ENCODE results near the gene AMDHD1. TPM values are rescaled to one million over a fixed set of nuclear protein-coding genes. Genes with fewer than 3 reads are reported as not detected.
A peak's percentile ranks its signal among the peaks of the same experiment; 100 is the strongest.

AMDHD1 gene
- total RNA-seq, 1 donor from 2014 or later = 0.42 TPM

DNA sequence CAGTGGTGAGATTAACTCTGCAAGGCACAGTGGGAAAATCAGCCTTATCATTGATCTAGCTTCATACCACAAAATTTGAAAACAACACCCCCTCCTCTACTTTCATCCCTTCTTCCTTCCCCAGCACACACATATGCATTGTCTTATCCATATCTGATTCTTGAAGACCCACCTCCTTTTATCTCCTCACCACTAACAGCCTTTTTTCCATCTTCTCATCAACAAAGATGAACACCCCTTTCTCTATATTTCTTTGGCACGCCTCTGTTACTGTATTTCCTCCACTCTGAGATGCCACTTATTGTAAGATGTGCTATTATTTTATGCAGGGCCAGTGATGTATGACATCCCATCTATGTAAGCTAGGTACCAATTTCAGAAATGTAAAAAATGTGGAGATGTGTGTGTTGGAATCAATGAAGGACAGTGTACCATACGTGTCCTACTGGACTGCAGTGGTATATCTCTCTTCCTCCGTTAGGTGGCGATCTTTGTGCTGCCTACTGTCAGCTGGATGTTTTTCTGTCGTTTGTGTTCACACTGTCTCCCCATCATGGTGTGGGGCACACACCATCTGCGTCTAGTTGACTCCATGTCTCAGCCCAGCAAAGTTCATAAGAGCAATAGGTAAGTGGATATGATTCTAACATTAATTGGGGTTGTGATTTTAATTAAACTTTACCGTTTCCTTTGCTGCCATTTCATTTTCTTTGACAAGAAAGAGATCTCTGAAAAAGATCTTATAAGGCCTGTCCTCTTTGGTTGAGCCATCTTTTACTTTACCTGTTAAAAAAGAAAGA is 24.7 kb upstream of the AMDHD1 start:
- Mint-ChIP-seq H3K4me1 (ENCODE audit: low read depth) (peaks cover 3% of the 10 kb centered on the region), H3K27me3 (ENCODE audit: low read depth) (peaks cover 10% of the 10 kb centered on the region), H3K27ac (ENCODE audit: unreplicated experiment) (no peak overlapping the region), H3K9me3 (ENCODE audit: low read depth) (peaks cover 5% of the 10 kb centered on the region), H3K4me3 (ENCODE audit: unreplicated experiment) (no peak overlapping the region), H3K36me3 (ENCODE audit: low read depth) (no peaks in the 10 kb centered on the region)
- TF ChIP-seq, protein P1, sequence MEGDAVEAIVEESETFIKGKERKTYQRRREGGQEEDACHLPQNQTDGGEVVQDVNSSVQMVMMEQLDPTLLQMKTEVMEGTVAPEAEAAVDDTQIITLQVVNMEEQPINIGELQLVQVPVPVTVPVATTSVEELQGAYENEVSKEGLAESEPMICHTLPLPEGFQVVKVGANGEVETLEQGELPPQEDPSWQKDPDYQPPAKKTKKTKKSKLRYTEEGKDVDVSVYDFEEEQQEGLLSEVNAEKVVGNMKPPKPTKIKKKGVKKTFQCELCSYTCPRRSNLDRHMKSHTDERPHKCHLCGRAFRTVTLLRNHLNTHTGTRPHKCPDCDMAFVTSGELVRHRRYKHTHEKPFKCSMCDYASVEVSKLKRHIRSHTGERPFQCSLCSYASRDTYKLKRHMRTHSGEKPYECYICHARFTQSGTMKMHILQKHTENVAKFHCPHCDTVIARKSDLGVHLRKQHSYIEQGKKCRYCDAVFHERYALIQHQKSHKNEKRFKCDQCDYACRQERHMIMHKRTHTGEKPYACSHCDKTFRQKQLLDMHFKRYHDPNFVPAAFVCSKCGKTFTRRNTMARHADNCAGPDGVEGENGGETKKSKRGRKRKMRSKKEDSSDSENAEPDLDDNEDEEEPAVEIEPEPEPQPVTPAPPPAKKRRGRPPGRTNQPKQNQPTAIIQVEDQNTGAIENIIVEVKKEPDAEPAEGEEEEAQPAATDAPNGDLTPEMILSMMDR (IDR thresholded peaks at IDR 0.05) = peak; percentile 85
- no peak for DNase-seq (ENCODE audit: low spot score)

DNA sequence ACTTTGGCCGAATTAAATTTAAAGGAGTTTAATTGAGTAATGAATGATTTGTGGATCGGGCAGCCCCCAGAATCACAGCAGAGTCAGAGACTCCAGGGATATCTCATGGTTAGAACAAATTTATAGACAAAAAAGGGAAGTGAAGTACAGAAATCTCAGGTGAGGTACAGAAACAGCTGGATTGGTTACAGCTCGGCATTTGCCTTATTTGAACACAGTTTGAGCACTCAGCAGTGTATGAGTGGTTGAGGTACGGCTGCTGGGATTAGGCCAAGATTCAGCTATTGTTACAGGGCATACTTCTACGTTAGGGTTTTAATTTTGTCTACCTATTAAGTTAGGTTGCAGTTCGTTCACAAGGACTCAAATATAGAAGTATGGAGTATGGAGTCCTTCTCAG is 24.0 kb upstream of the AMDHD1 start:
- DNase-seq (ENCODE audit: low spot score) = no peak
- Mint-ChIP-seq H3K9me3 (ENCODE audit: low read depth) (peaks cover 5% of the 10 kb centered on the region), H3K27me3 (ENCODE audit: low read depth) (peaks cover 10% of the 10 kb centered on the region), H3K4me1 (ENCODE audit: low read depth) (peaks cover 3% of the 10 kb centered on the region), H3K27ac (ENCODE audit: unreplicated experiment) (no peak overlapping the region), H3K4me3 (ENCODE audit: unreplicated experiment) (no peak overlapping the region), H3K36me3 (ENCODE audit: low read depth) (no peaks in the 10 kb centered on the region)
- TF ChIP-seq, protein P1 (IDR thresholded peaks at IDR 0.05) = no peak

DNA sequence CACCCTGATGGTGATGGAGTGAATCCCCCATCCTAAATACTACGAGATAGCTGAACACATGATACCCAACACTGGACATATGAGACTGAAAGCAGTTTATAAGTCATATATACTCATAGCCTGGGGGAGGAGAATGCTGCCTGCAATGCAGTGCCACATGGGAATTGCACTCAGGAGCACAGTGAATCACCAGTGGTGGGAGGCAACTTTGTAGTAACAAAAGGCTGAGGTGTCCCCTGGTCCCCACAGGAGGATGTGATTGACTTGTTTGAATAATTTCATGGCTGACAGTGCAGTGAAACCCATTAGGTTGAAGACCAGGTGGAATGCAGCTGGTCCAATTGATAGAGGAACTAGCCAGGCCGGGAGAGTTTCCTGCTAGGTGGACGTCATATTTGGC is 20.9 kb upstream of the AMDHD1 start:
- DNase-seq (ENCODE audit: low spot score) = no peak
- Mint-ChIP-seq H3K27ac (ENCODE audit: unreplicated experiment) (no peak overlapping the region), H3K36me3 (ENCODE audit: low read depth) (peaks cover 4% of the 10 kb centered on the region), H3K4me1 (ENCODE audit: low read depth) (no peaks in the 10 kb centered on the region), H3K4me3 (ENCODE audit: unreplicated experiment) (no peak overlapping the region), H3K9me3 (ENCODE audit: low read depth) (peaks cover 9% of the 10 kb centered on the region), H3K27me3 (ENCODE audit: low read depth) (peaks cover under 1% of the 10 kb centered on the region)
- TF ChIP-seq, protein P1 (IDR thresholded peaks at IDR 0.05) = no peak

DNA sequence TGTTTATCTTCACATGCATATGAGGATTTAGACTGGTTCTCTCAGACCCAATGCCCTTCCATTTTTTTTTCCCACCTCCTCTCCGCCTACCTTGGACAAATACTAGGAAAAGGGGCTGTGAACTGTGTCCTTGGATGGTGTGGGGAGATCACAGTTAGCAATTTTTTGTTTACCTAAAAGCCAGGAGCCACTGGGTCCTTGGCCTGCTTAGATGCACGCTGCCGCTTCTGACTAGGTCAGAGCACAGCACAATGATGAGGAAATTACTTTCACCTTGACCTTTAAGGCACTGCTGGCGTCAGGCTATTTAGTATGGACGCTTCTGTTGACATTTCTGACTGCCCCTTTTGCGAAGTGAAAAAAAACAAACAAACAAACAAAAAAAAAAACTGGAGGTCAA is 2.6 kb upstream of the AMDHD1 start:
- H3K36me3 Mint-ChIP-seq (ENCODE audit: low read depth) = peaks cover 2% of the 10 kb centered on the region
- H3K27me3 Mint-ChIP-seq (ENCODE audit: low read depth) = peaks cover 16% of the 10 kb centered on the region
- H3K4me1 Mint-ChIP-seq (ENCODE audit: low read depth) = peaks cover 3% of the 10 kb centered on the region
- TF ChIP-seq, protein P1 (IDR thresholded peaks at IDR 0.05) = no peak
- no peak overlapping the region for H3K4me3 Mint-ChIP-seq (ENCODE audit: unreplicated experiment)
- no peak overlapping the region for H3K27ac Mint-ChIP-seq (ENCODE audit: unreplicated experiment)
- no peak for DNase-seq (ENCODE audit: low spot score)
- no peaks in the 10 kb centered on the region for H3K9me3 Mint-ChIP-seq (ENCODE audit: low read depth)

DNA sequence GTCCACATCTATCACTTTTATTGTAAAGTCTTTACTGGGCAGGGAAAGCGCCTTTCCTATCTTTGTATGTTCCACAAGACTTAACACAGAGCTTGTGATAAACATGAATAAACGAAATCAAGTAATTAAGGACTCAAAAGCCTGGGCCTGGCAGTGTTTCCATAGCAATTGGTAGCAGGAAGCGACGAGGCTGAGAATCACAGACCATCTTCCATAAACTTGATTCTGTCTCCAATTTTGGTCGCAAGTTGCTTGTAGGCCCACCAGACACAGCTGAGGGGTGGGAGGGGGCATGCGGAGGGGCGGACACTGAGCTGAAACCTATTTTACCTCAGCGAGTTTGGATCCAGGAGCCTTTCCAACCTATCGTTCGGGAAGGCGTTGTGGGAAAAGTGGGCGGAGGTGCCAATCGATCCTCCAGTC is 1.0 kb upstream of the AMDHD1 start:
- H3K4me1 Mint-ChIP-seq (ENCODE audit: low read depth) = peaks cover 3% of the 10 kb centered on the region
- peak overlapping the region; percentile 88 for H3K4me3 Mint-ChIP-seq (ENCODE audit: unreplicated experiment)
- no peak overlapping the region for H3K27ac Mint-ChIP-seq (ENCODE audit: unreplicated experiment)
- H3K27me3 Mint-ChIP-seq (ENCODE audit: low read depth) = peaks cover 22% of the 10 kb centered on the region
- peaks cover 2% of the 10 kb centered on the region for H3K36me3 Mint-ChIP-seq (ENCODE audit: low read depth)
- no peak for DNase-seq (ENCODE audit: low spot score)
- no peaks in the 10 kb centered on the region for H3K9me3 Mint-ChIP-seq (ENCODE audit: low read depth)
- TF ChIP-seq, protein P1 (IDR thresholded peaks at IDR 0.05) = no peak

Measured in chondrocyte (in vitro differentiated cells).